GM19238 (cell line): ENCODE data around the gene NPSR1.
"Not testable (repeated sequence)": the region's sequence is repeated elsewhere in the genome, so short reads cannot be mapped to it uniquely, and the experiment has no call there.

Source experiments
- DNase-seq: peaks from one replicate; pipeline ENCODE4 v3.0.0; 2011; ENCODE audit warnings: low spot score; ENCODE audit not compliant: insufficient read length

Gene NPSR1, protein sequence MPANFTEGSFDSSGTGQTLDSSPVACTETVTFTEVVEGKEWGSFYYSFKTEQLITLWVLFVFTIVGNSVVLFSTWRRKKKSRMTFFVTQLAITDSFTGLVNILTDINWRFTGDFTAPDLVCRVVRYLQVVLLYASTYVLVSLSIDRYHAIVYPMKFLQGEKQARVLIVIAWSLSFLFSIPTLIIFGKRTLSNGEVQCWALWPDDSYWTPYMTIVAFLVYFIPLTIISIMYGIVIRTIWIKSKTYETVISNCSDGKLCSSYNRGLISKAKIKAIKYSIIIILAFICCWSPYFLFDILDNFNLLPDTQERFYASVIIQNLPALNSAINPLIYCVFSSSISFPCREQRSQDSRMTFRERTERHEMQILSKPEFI

DNA sequence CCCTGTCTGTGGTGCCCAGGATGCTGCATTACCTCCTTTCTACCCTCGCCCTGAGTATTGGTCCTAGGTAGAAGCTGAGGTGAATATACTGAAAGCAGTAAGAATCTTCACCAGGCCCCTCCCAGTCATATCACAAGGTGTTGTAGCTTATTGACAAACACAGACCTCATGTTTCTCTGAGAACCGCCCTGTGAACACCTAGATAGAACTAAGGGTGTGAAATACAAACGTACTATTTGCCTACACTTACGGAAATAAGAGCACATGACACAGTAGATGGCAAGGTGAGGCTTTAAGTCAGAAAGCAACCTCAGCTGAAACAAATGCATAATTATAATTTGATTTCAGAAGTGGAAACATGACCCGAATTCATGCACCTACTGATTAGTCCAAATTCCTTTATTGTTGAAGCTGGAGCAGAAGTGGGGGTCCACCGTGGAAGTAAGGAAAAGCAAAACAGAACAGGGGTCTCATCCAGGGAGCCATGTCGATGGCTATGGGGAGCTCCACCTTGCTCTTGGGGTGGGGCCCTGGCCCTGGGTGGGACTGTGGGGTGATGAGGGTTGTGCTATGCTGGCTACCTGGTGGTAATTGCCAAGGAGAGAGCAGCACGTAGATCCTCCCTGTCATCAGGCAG is at the start of gene NPSR1:
TSS of gene NPSR1 (plus strand) at position 587 of the 637 bp plus-strand sequence. CDS start 195 bp downstream, outside the sequence.
- DNase-seq: no peak

DNA sequence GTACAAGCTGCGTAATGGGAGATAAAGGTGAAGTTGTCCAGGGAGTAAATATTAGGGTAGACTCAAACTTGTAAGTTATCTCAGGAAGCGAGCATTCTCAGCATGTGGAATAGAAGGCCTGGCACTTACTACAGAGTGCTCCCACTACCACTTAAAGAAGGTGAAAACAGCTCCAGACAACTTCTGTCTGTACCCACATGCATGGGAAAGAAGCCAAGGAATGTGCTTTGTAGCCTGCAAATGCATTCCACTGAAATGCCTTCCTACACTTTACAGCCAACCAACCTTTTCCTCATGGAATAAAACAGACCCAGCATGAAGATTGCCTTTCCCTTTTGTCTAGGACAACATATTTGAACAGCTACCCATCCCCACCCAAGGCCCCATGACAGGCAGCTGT is 45.4 kb upstream of the NPSR1 start:
- no peak for DNase-seq

DNA sequence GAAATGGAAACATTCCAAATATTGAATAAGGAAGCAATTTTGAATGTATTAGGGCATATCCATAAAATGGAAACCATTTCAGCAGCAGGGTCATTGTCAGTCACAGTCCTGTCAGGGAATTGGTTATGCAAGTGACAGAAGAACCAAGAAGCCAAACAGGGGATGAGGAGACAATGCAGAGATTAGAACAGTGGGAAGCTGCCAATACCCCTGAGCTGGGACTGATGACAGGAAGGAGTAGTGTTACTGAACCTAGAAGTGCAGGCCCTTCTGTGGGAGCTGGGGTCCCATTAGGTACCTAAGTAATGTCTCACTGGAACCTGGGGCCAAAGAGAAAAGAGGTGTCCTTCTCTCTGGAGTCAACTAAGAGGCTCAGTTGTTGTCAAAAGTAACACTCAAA is 37.6 kb upstream of the NPSR1 start:
- DNase-seq: no peak

DNA sequence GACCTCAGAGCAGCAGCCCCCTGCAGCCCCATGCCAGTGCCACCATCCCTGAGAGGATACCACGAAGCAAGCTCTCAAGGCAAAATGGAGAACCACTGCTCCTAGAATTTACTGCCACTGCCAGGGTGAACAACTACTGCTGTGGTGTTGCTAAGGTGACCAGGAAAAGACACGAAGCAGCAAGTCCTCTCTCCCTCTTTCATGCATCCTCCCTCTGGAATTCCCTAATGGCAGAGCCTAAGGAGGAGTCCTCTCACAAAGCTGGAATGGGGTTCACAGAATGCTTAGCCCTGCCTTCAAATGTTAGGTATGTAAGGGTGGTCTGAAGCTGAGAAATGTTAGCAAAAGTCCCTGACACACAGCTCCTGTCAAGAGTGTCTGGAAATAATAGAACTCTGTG is 35.8 kb upstream of the NPSR1 start:
- DNase-seq: no peak

DNA sequence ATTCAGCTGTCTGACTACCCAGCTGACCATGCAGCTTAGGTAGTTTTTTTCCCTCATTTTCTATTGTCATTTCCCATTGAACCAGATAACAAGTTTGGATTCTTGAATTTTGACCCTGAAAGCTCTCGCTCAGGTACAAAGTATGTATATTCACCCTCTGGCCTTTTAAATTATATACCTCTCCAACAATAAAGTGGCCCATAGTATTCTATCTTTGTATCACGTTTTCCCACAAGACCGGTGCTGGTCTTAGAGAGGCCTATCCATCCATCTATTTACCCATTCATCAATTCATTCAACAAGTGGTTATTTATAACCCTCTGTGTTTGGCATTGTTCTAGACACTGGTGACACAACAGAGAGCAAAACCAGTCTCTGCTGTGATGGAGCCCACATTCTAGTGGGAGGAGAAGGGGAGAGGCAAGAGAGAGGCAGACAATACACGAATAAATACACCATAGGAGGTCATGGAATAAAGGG is 35.2 kb upstream of the NPSR1 start:
- DNase-seq: no peak

DNA sequence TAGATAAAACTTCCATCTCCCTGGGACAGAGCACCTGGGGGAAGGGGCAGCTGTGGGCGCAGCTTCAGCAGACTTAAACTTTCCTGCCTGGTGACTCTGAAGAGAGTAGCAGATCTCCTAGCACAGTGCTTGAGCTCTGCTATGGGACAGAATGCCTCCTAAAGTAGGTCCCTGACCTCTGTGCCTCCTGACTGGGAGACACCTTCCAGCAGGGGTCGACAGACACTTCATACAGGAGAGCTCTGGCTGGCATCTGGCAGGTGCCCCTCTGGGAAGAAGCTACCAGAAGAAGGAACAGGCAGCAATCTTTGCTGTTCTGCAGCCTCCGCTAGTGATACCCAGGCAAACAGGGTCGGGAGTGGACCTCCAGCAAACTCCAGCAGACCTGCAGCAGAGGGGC is 29.4 kb upstream of the NPSR1 start:
- DNase-seq: not testable (repeated sequence)

DNA sequence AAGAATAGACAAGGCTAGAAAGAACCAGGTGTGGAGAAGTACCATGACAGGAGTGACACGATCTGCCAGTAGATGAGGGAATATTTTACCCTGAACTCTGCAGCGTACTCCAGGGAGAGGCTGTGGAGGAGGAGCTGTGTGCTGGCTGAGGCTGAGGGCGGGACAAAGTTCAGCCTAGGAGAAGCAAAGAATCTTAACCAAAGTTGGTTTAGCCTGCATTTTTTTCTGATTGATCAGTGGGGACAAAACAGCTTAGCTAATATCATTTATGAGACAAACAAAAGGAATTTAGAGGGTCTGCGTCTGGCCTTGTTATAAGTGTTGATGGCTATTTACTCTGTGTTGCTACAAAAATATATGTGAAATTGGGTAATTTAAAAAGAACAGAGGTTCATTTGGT is 5.2 kb upstream of the NPSR1 start:
- no peak for DNase-seq

DNA sequence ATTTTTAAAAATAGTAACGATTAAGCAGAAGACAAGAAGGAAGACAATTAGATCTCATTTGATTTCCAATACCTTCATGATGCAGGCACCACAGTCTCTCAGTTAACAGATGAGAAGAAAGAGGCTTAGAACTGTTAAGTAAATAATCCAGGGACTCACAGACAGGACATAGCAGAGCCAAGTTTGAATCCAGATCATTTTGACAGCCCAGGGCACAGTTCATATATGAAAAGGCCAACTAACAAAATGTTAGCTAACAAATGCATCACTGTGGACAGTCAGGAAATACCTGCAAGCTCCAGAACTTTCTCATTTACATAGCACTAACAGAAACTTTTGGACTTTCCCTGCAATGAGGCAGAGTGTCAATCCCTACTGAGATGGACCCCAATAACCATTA is 4.2 kb upstream of the NPSR1 start:
- no peak for DNase-seq

DNA sequence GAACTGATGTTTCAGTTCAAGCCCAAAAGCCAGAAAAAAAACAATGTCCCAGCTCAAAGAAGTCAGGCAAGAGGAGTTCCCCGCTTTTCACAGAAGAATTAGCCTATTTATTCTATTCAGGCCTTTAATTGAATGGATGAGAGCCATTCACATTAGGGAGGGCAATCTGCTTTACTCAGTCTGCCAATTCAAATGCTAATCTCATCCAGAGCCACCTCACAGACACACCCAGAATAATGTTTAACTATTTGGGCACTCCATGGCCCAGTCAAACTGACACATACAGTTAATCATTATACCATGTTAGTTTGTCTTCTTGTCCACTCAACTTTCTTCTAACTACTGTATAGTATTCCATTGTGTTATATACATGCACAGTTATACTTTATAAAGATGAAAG is 2.6 kb upstream of the NPSR1 start:
- no peak for DNase-seq

DNA sequence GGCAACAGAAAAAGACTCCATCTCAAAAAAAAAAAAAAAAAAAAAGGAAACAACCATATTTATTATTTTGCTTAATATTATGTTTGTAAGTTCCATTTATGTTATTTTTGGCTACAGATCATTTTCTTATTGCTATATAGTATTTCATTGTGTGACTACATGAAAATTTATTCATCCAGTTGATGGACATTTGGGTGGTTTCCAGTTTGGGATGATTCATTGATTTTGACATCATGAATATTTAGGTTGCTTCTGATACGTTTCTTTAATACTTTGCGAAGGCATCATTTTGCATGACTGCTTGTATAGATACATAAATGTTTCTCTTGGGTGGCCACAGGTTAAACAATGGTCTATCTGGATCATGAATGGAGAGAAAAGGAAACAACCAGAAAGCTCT is 2.0 kb upstream of the NPSR1 start:
- no peak for DNase-seq

DNA sequence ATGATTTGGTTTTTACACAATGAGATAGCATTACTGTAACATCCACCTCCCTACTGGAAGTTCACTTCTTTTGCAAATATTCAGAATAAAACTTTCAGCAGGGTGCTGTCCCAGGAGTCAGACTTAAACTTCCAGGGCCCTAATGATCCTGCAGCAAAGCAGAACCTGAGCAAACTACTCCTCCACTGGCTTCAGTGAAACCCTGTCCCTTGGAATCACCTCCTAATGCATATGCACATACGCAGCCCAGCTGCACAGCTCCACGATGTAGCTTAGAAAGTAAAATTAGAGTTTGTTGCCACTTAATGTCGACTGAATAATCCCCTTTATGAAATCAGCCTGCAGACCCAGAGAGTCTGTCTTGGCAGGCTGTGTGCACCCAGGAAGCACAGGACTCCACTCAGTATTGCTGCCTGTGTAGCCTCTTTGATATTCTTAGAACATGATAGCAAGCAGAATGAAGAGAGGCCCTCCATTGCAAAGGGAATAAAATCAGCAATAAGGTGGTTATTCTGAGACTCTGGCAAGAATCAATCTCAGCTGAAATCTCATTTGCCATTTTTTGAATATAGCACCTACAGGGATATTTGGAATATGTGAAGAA is 1.6 kb downstream of the NPSR1 start:
- no peak for DNase-seq

DNA sequence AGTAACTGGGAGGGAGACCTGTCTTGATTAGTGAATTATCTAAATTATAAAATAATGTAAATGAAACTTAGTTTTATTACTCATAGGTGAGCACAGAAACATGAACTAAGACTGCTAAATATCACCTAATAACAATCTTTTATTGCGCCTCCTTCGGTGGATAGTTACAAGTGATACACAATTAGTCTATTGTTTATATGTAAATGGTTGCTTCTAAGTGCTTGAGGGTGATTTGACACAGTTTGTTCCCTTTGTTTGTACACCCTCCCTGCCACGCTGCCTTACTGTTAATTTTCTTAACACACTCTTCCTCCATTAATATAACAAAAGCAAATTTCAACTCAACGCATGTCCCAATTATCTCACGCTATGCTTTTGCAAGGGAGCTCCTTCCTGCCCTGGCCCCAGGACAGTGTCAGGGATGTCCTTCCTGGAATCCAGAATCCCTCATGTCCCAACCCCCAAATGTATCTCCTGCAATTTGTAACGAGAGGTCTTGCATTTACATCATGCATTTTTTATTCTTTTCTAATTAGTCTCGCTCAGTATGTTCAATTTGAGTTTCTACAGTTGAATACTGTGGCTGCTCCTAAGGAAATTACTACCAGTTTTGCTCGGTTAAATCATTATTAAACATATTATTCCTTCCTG is 4.2 kb downstream of the NPSR1 start:
- DNase-seq: no peak

DNA sequence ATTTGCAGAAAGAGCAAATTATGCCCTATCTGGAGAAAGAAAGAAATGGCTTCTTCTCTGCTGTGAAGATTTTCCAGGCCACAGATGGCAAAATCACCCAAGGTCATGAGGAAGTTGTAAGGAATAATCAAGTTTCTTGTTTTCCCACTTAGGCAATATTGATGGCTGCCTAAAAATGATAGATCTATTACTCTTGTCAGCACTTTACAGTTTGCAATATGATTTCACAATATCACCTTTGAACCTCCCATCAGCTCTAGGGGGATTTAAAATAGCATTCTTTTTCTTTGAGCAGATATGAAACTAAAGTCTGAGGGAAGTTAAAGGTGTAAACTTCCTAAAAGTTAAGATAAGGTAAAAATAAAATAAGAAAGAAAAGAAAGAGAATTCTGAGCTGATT is 6.7 kb downstream of the NPSR1 start:
- DNase-seq: no peak

DNA sequence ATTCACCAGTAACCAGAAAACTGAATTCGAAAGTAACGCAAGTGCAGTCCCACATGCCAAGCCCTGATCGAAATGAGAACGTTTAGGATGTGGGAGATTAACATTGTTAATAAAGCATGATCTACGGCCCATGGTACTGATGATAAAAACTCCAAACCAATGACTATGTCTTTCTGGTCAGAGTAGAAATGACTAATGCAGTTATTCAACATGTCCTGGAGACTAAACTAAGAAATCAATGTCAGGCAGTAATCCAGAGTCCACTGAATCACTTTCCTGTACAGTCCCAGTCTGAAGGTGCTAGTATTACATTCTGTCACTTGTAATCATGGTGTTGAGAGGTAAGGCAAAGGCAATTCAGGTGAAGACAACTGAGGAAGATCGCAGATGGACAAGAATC is 14.4 kb downstream of the NPSR1 start:
- no peak for DNase-seq

DNA sequence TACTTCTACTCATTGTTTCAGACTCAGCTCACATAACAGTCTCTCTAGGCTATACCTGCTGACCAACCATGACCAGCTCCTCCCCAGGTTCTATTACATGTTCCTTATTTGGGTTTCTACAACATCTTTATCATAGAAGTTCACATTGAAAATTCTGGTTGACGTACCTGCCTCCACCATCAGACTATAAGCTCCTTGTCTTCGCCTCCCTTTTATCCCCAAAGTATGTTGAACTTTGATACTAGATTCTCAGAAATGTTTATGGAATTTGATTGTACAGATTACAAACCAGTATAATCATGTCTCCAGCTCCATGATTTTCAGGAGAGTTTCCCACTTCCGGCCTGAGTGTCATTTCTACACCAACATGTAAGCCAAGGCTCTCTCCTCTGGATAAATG is 15.0 kb downstream of the NPSR1 start:
- no peak for DNase-seq

DNA sequence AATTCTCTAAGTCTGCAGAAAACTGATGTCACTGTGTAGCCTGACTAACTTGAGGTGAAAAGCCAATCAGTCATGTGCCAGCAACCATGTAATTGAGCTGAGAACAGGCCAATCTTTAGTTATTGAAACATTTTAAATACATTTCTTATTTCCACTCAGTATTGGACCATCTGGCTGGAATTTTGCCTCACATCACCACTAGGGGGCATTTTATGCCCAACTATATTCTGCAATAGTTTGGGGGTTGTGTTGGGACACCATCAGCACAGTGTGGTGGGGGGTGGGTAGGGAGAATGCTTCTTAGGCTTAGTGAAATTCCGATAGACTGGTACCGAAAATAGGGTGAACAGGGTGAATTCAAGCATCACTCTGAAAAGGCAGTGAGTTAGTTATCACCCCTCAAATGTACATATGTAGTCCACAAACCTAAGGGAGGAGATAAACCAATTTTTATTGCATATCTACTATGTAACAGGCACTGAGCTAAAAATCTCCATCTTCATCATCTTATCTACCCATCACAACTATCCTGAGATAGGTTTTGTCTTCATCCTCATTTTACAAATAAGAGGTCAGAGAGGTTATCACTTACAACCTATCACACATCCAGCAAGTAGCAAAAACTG is 17.8 kb downstream of the NPSR1 start:
- DNase-seq: peak; percentile 4

DNA sequence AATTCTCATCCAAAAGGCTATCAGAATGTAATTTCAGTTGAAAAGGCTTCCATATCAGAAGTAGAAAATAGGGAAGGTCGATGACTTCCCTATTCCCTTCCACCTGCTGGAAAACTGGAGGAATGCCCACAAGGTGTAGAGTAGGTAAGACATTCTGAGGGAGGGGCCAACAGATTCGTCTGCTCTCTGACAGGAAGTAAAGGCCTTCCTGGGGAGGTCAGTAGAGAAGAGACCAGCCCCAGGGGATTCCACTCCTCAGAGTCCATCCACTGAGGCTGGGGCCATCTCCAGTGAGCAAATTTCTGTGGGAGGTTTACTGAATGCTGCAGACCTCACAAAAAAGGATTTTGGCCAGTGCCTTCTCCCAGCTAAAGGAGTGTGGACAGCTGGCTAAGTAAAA is 19.5 kb downstream of the NPSR1 start:
- no peak for DNase-seq

DNA sequence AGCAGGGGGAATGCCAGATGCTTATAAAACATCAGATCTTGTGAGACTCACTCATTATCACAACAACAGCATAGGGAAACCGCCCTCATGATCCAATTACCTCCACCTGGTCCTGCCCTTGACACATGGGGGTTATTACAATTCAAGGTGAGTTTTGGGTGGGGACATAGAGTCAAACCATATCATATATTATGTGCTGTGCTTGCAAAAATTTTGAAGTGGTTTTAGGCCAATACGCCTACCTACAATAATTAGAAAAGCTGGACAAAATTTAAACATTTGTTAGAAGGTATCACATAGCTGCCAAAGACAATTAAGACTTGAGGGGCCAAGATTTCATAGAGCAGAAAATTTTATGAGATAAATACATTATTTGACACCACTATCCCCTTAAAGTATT is 29.5 kb downstream of the NPSR1 start:
- no peak for DNase-seq

DNA sequence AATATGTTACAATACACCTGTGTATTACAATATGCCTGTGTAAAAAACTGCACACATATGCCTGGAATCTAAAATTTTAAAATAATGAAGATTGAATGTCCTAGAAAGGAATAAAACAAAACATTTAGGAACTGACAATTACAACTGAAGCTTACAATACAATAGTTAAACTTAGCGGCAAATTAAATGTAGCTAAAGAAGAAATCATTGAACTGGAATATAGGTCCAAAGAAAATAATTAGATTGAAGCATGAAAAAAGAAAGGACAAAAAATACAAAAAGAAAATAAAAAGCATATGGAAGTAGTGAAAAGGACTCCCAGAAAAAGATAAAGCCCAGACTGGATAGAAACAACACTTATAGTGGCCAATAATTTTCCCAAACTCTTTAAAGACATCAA is 38.4 kb downstream of the NPSR1 start:
- DNase-seq: no peak

DNA sequence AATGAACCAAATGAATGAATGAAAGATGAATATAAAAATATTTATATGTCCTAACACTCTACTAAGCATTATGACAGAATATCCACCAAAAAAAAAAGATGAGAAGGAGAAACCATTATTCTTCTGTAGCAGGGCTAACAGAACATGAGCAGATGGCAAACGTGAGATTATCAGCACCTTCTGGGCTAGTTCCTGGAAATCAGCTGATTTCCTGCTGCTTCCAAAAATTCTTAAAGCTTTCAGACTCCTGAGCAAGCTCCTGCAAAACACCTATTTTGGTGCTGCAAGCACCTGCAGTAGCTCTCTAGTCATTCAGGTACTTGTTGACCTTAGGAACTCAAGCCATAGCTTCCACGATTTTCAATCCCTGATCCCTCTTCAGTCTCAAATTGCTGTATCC is 51.8 kb downstream of the NPSR1 start:
- no peak for DNase-seq

DNA sequence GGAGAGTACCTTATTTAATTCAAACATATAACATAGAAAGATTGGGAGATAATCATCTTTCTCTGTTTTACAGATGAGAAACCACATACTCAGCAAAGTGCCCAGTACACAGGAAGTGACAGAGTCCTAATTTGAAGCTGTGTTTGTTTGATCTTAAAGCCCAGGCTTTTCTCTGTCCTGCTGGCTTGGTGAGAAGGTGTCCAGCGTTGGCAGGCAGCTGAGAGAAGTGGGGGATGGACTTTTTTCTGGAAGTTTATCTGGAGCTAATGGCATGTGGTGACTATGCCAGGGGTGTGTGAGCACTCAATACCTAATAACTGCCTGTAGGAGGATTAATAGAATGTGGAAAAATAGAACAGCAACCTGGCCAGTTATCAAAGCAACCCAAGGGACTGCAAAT is 60.8 kb downstream of the NPSR1 start:
- DNase-seq: no peak

DNA sequence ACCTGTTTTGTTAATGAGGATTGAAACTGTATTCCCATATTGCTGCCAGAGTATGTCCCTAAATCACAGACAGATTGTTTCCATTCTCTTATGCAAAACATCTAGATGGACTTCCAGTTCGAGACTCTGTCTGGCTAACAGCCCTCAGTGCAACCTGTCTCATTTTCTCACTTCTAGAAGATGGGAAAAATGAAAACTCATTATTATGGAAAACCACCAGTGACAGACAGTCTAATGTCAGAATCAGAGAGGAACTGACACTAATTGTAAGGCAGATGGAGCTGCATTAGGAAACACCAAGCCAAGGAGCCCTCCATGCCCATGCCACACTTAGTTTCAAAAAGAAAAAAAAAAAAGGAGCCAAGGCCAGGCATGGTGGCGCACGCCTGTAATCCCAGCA is 61.6 kb downstream of the NPSR1 start:
- DNase-seq: no peak
